ENCODE measurements around the gene RAPGEF1.

- TF ChIP-seq SUZ12 (IDR thresholded peaks at IDR 0.05; ENCODE audit: extremely low read depth, insufficient read depth, insufficient read length) (no peak), ZNF274 (IDR thresholded peaks at IDR 0.05; ENCODE audit: low read depth, low read length) (no peak), YY1 (IDR thresholded peaks at IDR 0.05; ENCODE audit: insufficient read depth, insufficient read length) (no peak)
Observed at GRCh38 chr9:131769361-131769760, 29.5 kb upstream of the RAPGEF1 start.

Data from NT2/D1 (cell line).